Astrocyte of the cerebellum (primary cell): ENCODE results near the gene DNASE2B.

Source experiments
- DNase-seq: peaks from one replicate; pipeline ENCODE4 v3.0.0-alpha.2; 2011; ENCODE audit warnings: low read depth
- H3K4me3 ChIP-seq: 2 replicates; pipeline ENCODE4 v1.5.1; 2011; ENCODE audit warnings: mild to moderate bottlenecking, low read depth, low read length, moderate library complexity
- in situ Hi-C: cut with HindIII; loops from 2 replicates; pipeline ENCODE4 v1.10.0; 2017; ENCODE audit warnings: low sequenced_read_pairs
- TF ChIP-seq, protein P1 (sequence below): IDR thresholded peaks from 2 replicates; pipeline ENCODE4 v1.5.1; 2012; ENCODE audit warnings: low read length, low read depth, moderate library complexity, mild to moderate bottlenecking; ENCODE audit errors: missing control alignments

DNASE2B gene

DNA sequence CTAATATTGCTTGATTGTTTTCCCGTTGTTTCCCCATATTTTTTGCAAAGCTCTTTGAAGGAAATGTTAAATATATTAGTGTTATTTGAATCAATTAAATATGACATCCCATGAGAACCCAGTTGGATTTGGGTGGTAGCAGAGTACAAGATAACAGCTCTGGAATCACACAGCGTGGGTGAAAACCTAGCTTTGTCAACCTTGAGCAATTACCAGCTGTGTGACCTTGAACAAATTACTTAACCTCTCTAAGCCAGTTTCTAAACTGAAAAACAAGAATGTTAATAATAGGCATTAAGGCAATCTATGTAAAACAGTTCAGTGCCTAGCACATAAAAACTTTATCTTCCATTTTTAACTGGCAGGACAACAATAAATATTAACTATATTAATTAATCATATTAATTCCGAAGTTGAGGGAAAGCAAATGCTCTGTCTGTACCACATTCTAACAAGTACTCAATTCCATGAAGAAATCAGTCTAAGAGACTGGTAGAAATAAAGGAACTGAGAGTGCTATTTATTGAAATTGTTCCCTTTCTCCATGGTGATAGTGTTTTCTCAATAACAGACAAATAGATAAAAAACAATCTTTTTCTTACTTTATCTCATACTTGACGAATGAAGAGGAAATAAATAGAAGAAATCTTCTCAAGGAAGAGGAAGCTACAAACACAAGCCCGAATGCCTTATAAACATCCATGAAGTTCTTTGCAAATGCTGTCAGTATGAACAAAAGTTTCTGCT lies 27.0 kb downstream of the DNASE2B start:
- TF ChIP-seq, protein P1, sequence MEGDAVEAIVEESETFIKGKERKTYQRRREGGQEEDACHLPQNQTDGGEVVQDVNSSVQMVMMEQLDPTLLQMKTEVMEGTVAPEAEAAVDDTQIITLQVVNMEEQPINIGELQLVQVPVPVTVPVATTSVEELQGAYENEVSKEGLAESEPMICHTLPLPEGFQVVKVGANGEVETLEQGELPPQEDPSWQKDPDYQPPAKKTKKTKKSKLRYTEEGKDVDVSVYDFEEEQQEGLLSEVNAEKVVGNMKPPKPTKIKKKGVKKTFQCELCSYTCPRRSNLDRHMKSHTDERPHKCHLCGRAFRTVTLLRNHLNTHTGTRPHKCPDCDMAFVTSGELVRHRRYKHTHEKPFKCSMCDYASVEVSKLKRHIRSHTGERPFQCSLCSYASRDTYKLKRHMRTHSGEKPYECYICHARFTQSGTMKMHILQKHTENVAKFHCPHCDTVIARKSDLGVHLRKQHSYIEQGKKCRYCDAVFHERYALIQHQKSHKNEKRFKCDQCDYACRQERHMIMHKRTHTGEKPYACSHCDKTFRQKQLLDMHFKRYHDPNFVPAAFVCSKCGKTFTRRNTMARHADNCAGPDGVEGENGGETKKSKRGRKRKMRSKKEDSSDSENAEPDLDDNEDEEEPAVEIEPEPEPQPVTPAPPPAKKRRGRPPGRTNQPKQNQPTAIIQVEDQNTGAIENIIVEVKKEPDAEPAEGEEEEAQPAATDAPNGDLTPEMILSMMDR, result no peak
- in situ Hi-C loops, result no loop called here
- no peak for DNase-seq
- H3K4me3 ChIP-seq, result no peak overlapping the region

DNA sequence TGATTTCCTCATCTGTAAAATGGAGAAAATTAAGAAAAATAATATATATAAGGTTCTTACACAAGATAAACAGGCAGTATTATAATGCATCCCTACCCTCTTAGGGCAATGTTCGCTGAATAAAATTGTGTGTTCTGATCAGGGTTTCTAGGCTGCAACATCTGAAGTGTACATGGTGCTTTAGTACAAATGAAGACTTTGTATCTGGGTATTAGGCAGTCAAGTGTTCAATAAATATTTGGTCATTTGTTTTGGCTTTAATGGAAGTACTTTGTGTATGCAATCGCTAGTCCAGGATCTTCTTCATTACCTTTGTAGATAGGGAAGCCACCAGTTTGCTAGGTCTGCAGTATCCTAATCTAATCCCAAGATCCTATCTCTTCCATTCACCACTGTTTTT lies 28.1 kb downstream of the DNASE2B start:
- in situ Hi-C loops, result no loop called here
- H3K4me3 ChIP-seq, result no peak overlapping the region
- no peak for DNase-seq
- TF ChIP-seq, protein P1, result no peak

DNA sequence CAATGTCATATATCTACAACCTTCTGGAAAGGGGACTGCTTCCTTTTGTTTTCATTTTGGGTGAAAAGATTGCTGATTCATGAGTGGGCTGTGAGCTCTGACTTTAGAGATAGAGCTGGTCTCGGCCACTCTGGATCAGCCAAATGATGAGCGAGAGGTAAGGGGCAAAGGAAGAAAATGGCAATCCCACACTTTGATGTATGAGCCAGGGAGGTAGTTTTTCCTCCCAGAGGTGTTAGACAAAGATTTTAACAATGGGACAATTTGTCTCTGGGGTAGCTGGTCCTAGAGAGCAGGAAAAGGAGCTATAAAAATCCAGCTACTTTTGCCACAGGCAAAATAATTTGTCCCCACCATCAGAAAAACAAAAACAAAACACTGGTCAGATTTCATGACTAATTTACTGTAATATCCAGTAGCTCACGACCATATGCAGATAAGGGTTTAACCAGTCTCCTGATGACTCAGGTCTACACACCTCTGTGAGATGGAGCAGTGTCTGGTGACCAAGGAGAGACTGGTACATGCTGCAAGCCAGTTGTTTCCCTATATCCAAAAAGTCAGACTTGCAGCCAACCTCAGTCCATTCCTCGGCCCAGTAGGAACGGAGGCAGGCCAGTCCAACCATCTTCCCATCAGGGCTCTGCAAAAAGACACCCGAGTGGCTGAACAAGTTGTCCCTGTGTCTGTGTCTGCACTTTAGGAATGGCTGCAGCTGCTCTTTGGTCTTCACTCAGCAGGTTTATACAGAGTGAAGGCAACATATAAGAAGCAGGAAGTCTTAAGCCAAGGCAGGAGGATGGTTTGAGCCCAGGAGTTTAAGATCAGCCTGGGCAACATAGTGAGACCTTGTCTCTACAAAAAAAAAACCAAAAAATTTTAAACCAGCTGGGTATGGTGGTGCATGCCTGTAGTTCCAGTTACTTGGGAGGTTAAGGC lies 29.2 kb downstream of the DNASE2B start:
- no peak for DNase-seq
- in situ Hi-C loops, result no loop called here
- TF ChIP-seq, protein P1, result no peak
- H3K4me3 ChIP-seq, result no peak overlapping the region

DNA sequence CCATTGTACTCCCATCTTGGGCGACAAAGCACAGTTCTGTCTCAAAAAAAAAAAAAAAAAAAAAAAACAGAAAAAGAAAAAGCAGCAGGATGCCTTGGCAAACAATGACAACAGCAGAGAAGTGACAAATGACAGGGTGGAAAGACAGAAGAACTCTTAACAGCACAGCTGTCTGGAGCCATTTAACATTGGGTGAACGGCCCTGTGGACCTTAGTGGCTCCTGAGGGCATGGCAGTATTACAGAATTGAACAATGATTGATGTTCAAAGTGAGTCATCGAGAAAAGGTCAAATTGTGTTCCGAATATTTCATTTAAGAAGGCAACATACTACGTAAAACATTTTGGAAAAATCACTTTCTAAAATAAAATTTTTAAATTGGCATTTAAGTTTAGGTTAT lies 30.0 kb downstream of the DNASE2B start:
- TF ChIP-seq, protein P1, result no peak
- no peak for DNase-seq
- in situ Hi-C loops, result no loop called here
- no peak overlapping the region for H3K4me3 ChIP-seq

DNA sequence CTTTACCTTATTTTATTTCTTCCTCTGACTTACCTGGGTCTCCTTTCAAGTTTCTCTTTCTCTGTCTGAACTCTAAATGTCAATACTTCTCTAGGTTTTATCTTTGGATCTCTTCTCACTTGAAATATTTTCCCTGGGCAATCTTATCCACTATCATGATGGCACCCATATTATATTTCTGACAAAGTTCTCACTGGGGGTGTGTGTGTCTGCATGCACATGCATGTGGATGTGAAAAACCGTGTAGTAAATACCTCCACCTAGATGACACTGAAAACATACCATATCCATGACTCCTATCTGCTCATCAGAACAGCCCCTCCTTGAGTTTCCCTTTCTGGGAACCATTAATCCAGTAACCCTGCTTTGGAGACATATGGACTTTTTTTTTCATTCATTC lies 30.9 kb downstream of the DNASE2B start:
- in situ Hi-C loops, result no loop called here
- TF ChIP-seq, protein P1, result no peak
- no peak for DNase-seq
- no peak overlapping the region for H3K4me3 ChIP-seq

DNA sequence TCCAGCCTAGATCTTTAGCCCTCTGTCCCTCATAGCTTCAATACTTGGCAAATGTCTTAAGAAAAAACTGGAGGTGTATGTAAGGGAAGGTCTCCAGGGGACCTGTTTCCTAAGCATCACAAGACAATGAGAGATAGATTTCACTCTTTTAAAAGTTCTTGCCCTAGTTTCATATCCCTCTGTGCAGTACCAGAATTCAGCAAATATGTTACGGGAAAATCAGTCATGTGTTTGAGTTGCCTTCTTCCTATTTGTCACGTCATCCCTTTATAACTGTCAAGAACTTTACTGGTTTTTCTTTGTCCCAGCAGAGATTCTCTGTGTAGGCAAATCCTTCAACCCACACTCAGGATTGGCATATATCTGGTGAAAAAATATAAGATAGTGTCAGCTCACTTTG lies 32.3 kb downstream of the DNASE2B start:
- TF ChIP-seq, protein P1, result no peak
- DNase-seq, result no peak
- no peak overlapping the region for H3K4me3 ChIP-seq
- in situ Hi-C loops, result loop anchor here (10.0 kb wide), 1 partner anchor 314 kb away; no protein-coding TSS in a partner anchor
